B cell (primary cell): ENCODE data around the gene AGBL2. TPM values are rescaled to one million over a fixed set of nuclear protein-coding genes. Genes with fewer than 3 reads are reported as not detected.

Experiments
- ATAC-seq: fragments of 200-7000 bp; cut with Tn5 transposase; one replicate; pipeline ENCODE4 v1.10.0; 2021; ENCODE audit warnings: low read depth, mild to moderate bottlenecking, moderate number of reproducible peaks, moderate library complexity
- CTCF ChIA-PET: fragments of 350-600 bp; sonication (Branson Sonifier 250); formaldehyde crosslinking; loops from one replicate; lab custom pipeline; 2021; ENCODE audit warnings: antibody characterized with exemption, inconsistent platforms; lab: Charles Lee
- POLR2A ChIA-PET: fragments of 350-600 bp; sonication (Branson Sonifier 250); formaldehyde crosslinking; loops from one replicate; lab custom pipeline; 2021; ENCODE audit warnings: antibody characterized with exemption; lab: Charles Lee
- DNase-seq: peaks from one replicate; pipeline ENCODE4 v3.0.0; 2013
- H2AFZ ChIP-seq: 2 replicates; pipeline ENCODE4 v1.6.1; 2012; ENCODE audit warnings: mild to moderate bottlenecking, low read depth, low read length; ENCODE audit not compliant: insufficient read depth, poor library complexity, severe bottlenecking
- H3K27ac ChIP-seq, 2 donors: 1 replicate in 1 of 2; 2 replicates in 1 of 2; pipeline ENCODE4 v1.5.1; 2012 to 2013; ENCODE audit warnings: low read length in 2 of 2, mild to moderate bottlenecking in 2 of 2, moderate library complexity in 1 of 2
- H3K27me3 ChIP-seq, 4 experiments: fragments of 200-600 bp in 1 of 4; sonication (generic) in 1 of 4; replicated peaks in 1 of 4; 1 replicate in 2 of 4; 2 replicates in 2 of 4; pipeline versions ENCODE4 v1.6.1 to v1.7.0; 2013 to 2016; ENCODE audit warnings: low read length in 3 of 4, mild to moderate bottlenecking in 2 of 4, mixed read lengths in 1 of 4, moderate library complexity in 1 of 4; ENCODE audit not compliant: insufficient read depth in 4 of 4, control insufficient read depth in 3 of 4; ENCODE audit errors: control extremely low read depth in 1 of 4
- H3K36me3 ChIP-seq, 2 experiments: replicated peaks in 1 of 2; 1 replicate in 1 of 2; 2 replicates in 1 of 2; pipeline versions ENCODE4 v1.6.1 to v1.7.1; 2013; ENCODE audit warnings: low read length in 1 of 2; ENCODE audit not compliant: insufficient read depth in 2 of 2, control insufficient read depth in 1 of 2; ENCODE audit errors: control extremely low read depth in 1 of 2, extremely low read depth in 1 of 2
- H3K4me1 ChIP-seq, 2 donors: fragments of 200-600 bp in 1 of 2; sonication (generic) in 1 of 2; 1 replicate in 1 of 2; 2 replicates in 1 of 2; pipeline versions ENCODE4 v1.5.1 to v1.6.1; 2013 to 2017; ENCODE audit warnings: low read length in 2 of 2; ENCODE audit not compliant: control insufficient read depth in 2 of 2, insufficient read depth in 2 of 2
- H3K4me2 ChIP-seq: replicated peaks from 2 replicates; pipeline ENCODE3; 2012; ENCODE audit warnings: mild to moderate bottlenecking, low read depth, low read length; ENCODE audit not compliant: poor library complexity, severe bottlenecking
- H3K4me3 ChIP-seq, 5 experiments: fragments of 200-600 bp in 1 of 5; sonication (generic) in 1 of 5; 1 replicate in 3 of 5; 2 replicates in 2 of 5; pipeline versions ENCODE4 v1.5.1 to v1.7.0; 2011 to 2016; ENCODE audit warnings: low read length in 4 of 5, mild to moderate bottlenecking in 4 of 5, low read depth in 2 of 5, control low read depth in 1 of 5, moderate library complexity in 1 of 5; ENCODE audit not compliant: insufficient read depth in 1 of 5; ENCODE audit errors: control extremely low read depth in 1 of 5, extremely low read depth in 1 of 5
- H3K79me2 ChIP-seq: fragments of 200-600 bp; sonication (generic); one replicate; pipeline ENCODE4 v1.6.0; 2016; ENCODE audit warnings: low read length; ENCODE audit not compliant: control insufficient read depth, insufficient read depth
- H3K9ac ChIP-seq: fragments of 200-600 bp; sonication (generic); 2 replicates; pipeline ENCODE4 v1.6.1; 2017; ENCODE audit warnings: mild to moderate bottlenecking, low read length, moderate library complexity
- H3K9me3 ChIP-seq, 3 donors: one replicate each; pipeline versions ENCODE4 v1.6.1 to v1.7.1; 2013; ENCODE audit warnings: low read length in 2 of 3; ENCODE audit not compliant: control insufficient read depth in 2 of 3, insufficient read depth in 1 of 3; ENCODE audit errors: control extremely low read depth in 1 of 3
- H4K20me1 ChIP-seq: 2 replicates; pipeline ENCODE4 v1.6.0; 2012; ENCODE audit warnings: mild to moderate bottlenecking, low read length; ENCODE audit not compliant: insufficient read depth, control insufficient read depth, poor library complexity, severe bottlenecking
- H3K27ac Mint-ChIP-seq: one replicate; pipeline ENCODE4 v1.8.0; 2021; ENCODE audit warnings: mixed read lengths
- H3K27me3 Mint-ChIP-seq: one replicate; pipeline ENCODE4 v1.8.0; 2021; ENCODE audit warnings: mixed read lengths
- H3K4me1 Mint-ChIP-seq: one replicate; pipeline ENCODE4 v1.8.0; 2021; ENCODE audit warnings: mixed read lengths
- H3K4me3 Mint-ChIP-seq: one replicate; pipeline ENCODE4 v1.8.0; 2021; ENCODE audit warnings: mixed read lengths
- H3K9me3 Mint-ChIP-seq: one replicate; pipeline ENCODE4 v1.8.0; 2022; ENCODE audit warnings: mixed read lengths; ENCODE audit not compliant: insufficient read depth
- CTCF ChIP-seq: fragments of 200-600 bp; IDR thresholded peaks from one replicate; pipeline ENCODE4 v1.8.0; 2022; ENCODE audit warnings: antibody characterized with exemption, mild to moderate bottlenecking
- EZH2 ChIP-seq: IDR thresholded peaks from 2 replicates; pipeline ENCODE4 v1.6.1; 2012; ENCODE audit warnings: borderline replicate concordance, low read depth, mild to moderate bottlenecking, moderate library complexity, low read length; ENCODE audit not compliant: insufficient read depth, poor library complexity, severe bottlenecking
- WGBS: methylation state at CpG from one replicate; pipeline ENCODE4 v1.1.5; 2013; ENCODE audit warnings: missing lambda C conversion rate; ENCODE audit not compliant: insufficient coverage; 5-methylcytosine and 5-hydroxymethylcytosine counted together
- intact Hi-C: fragments of 100-400 bp; cut with micrococcal nuclease; formaldehyde crosslinking; loops from one replicate; pipeline ENCODE4 v1.10.0; 2022
- polyA plus RNA-seq: library from polyadenylated mRNA; depleted of rRNA; stranded (reverse); fragments of >200 nt; gene quantifications from 2 replicates; pipeline ENCODE4 v1.2.3, GENCODE V29; 2012
- total RNA-seq, 2 donors: library from RNA; stranded (reverse); fragments of 120-200 nt in 1 of 2; gene quantifications; 1 replicate in 1 of 2; 2 replicates in 1 of 2; pipeline versions ENCODE4 v1.2.3 to v1.2.4, GENCODE V29; 2013 to 2022

Gene AGBL2
- total and polyA plus RNA-seq, 2 donors (not counting 1 experiment from before 2014, with no cell fraction given), result 13.6 to 28.6 TPM

DNA sequence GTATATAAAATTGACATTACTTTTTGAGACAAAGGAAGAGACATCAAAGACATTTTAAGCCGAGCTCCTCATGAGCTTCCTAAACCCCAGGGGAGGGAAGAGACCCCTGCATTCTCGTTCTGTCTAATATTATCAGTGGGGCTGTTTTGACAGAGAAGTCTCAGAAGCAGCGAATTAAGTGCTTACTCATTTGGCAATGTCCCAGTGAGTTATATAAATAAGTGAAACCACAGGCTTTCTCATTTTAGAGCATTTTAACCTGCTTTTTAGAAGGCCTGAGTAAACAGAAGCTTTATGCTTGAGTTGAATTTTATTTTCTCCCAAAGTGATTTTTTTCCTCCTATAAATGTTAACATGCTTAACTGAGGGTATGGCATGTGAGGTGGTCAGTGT, 97.8 kb downstream of the AGBL2 start:
- Mint-ChIP-seq H3K4me1 (no peaks in the 10 kb centered on the region), H3K9me3 (no peaks in the 10 kb centered on the region), H3K27ac (no peak overlapping the region), H3K27me3 (no peaks in the 10 kb centered on the region), H3K4me3 (no peak overlapping the region)
- ChIA-PET CTCF (interaction anchor here (0.6 kb wide), 1 partner anchor 78 kb away, joined by 3 read pairs; no protein-coding TSS in a partner anchor), POLR2A (no interaction called here)
- no peaks in the 10 kb centered on the region for H3K27me3 ChIP-seq
- H3K4me2 ChIP-seq, result no peak overlapping the region
- H2AFZ ChIP-seq, result no peak overlapping the region
- DNase-seq (no peak), ATAC-seq (no peak)
- no peaks in the 10 kb centered on the region for H3K4me1 ChIP-seq
- H3K27ac ChIP-seq, result no peak overlapping the region
- no CpG with 5 or more reads among the region's 3 CpGs for WGBS
- H3K9ac ChIP-seq, result no peak overlapping the region
- H3K79me2 ChIP-seq, result no peaks in the 10 kb centered on the region
- H3K9me3 ChIP-seq, result no peaks in the 10 kb centered on the region
- TF ChIP-seq EZH2 (no peak), CTCF (no peak)
- H3K4me3 ChIP-seq, result no peak overlapping the region
- no peaks in the 10 kb centered on the region for H4K20me1 ChIP-seq
- intact Hi-C loops, result no loop called here
- H3K36me3 ChIP-seq, result peaks cover 21 to 35% of the 10 kb centered on the region in 2 experiments

DNA sequence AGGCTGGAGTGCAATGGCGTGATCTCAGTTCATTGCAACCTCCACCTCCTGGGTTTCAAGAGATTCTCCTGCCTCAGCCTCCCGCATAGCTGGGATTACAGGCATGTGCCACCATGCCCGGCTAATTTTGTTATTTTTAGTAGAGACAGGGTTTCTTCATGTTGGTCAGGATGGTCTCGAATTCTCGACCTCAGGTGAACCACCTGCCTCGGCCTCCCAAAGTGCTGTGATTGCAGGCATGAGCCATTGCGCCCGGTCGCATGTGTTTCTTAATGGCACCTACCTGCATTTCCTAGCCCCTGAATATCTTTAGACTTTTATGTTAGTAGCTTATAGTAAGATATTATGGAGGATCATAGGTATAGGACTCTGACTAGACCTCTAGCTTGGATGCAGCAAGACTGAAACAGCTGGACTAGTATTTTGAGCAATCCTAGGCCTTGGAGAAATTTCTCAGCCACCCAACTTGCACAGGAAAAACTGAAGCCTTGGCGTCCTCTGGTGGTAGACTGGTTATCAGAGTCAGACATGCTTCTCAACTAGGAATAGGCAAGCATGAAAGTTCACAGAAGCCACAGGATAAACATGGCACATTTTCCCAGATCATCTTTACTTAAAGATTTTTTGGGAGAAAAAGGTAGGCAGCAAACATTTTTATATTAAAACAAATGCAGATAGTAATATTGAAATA, 98.3 kb downstream of the AGBL2 start:
- Histone ChIP-seq H3K27me3 (no peaks in the 10 kb centered on the region), H4K20me1 (no peaks in the 10 kb centered on the region), H3K4me1 (peaks cover 2 to 3% of the 10 kb centered on the region in 2 donors), H3K4me2 (no peak overlapping the region), H3K4me3 (no peak overlapping the region), H3K9me3 (no peaks in the 10 kb centered on the region), H3K27ac (no peak overlapping the region), H3K36me3 (peaks cover 16 to 30% of the 10 kb centered on the region in 2 experiments), H3K79me2 (no peaks in the 10 kb centered on the region), H3K9ac (no peak overlapping the region), H2AFZ (no peak overlapping the region)
- CTCF ChIA-PET, result interaction anchor here (0.6 kb wide), 1 partner anchor 79 kb away, joined by 3 read pairs; no protein-coding TSS in a partner anchor
- POLR2A ChIA-PET, result no interaction called here
- DNase-seq (no peak), ATAC-seq (no peak)
- intact Hi-C loops, result no loop called here
- no peaks in the 10 kb centered on the region for H3K9me3 Mint-ChIP-seq
- H3K4me1 Mint-ChIP-seq, result peaks cover 1% of the 10 kb centered on the region
- no peaks in the 10 kb centered on the region for H3K27me3 Mint-ChIP-seq
- peak; percentile 31 for TF ChIP-seq CTCF
- no peak for TF ChIP-seq EZH2
- no peak overlapping the region for H3K27ac Mint-ChIP-seq
- WGBS, result 93% methylated on average over 2 of the region's 10 CpGs
- no peak overlapping the region for H3K4me3 Mint-ChIP-seq
